ENCODE measurements around the gene SRGAP1. TPM values are rescaled to one million over a fixed set of nuclear protein-coding genes. Genes with fewer than 3 reads are reported as not detected.
"Not testable (repeated sequence)": the region's sequence is repeated elsewhere in the genome, so short reads cannot be mapped to it uniquely, and the experiment has no call there.

SRGAP1 gene
- total RNA-seq, 2 donors from 2014 or later = 0.19 to 1.0 TPM

DNA sequence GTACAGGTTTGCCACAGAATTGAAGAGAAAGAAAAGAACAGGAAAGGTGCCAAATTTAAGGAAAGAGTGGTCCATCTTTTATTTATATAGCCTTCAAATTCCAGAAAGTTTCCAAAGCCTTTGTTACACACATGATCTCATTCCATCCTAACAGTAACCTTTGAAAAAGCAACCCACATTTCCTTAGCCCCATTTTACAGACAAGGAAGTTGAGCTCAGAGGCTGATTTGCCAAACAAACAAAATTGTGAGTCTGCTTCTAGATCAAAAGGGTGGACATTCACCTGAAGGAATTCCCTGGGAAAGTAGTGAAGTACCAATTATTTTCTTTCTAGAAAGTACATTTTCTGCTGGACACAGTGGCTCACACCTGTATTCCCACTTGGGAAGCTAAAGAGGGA is 345.6 kb downstream of the SRGAP1 start:
- Mint-ChIP-seq H3K9me3 (no peaks in the 10 kb centered on the region), H3K27me3 (no peaks in the 10 kb centered on the region), H3K27ac (no peak overlapping the region), H3K36me3 (peaks cover 8% of the 10 kb centered on the region), H3K4me3 (no peak overlapping the region), H3K4me1 (ENCODE audit: low read depth in 2 of 2) (peaks cover 3 to 15% of the 10 kb centered on the region in 2 donors)
- ATAC-seq (no peak), DNase-seq (ENCODE audit: low spot score) (no peak)

DNA sequence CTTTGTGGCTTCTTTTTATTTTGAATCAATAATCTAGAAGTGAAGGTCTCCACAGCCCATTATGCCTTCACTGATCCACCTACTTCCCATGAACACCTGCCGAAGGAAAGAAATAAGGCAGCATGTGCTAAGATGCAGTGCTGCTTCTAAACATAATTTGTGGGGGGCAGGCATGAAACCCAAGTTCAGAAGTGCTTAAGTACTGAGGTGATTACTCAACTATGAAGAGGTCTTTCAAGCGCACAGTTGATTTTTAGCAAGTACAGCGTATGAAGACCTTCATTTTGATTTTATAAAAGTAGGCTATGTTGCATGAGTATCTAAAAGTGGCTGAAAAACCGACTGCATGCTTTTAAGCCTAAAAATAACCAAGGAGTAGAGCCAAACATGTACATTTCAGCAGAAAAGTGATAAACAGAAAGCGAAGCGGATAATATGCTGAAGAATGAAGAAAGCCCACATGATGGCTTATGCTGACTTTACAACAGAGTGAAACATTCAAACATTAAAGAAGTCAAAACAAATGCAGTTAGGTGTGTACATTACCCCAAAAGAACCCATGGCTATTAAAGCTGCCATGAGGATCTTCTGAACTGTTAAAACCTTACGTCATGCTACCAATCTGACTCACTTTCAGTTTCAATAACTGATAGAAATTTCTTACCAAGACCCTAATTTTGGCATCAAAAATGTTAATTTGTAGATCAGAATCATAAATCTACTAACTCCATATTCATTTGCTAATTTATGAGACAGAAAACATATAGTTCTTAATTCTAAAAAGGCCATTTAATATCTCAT is 348.3 kb downstream of the SRGAP1 start:
- Mint-ChIP-seq H3K27ac (peak overlapping the region; percentile 13 to 31), H3K9me3 (no peaks in the 10 kb centered on the region), H3K4me3 (peak overlapping the region; percentile 20), H3K36me3 (peaks cover 8% of the 10 kb centered on the region), H3K4me1 (ENCODE audit: low read depth in 2 of 2) (peaks cover 3 to 15% of the 10 kb centered on the region in 2 donors), H3K27me3 (no peaks in the 10 kb centered on the region)
- peak in 1 of 2 donors; percentile 57 for ATAC-seq
- DNase-seq (ENCODE audit: low spot score) = no peak

DNA sequence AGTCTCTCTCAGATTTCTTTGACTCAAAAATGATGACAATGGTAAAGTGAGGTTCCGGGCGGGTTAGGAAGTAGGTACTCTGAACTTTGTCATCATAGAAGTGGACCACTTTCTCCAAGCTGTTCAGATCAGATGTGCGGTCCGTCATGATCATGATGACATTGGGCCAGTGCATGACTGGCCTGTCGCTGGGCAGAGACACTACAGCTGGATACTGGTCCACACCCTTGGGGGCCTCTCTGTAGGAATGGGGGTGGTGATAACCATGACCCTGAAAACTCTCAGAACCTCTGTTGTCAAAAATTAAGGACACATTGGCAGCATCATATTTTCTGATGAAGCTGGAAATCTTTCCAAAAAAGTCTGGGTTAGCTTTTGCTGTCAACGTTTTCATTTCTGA is 349.4 kb downstream of the SRGAP1 start:
- ATAC-seq (no peak), DNase-seq (ENCODE audit: low spot score) (no peak)
- Mint-ChIP-seq H3K4me1 (ENCODE audit: low read depth in 2 of 2) (peaks cover 3 to 15% of the 10 kb centered on the region in 2 donors), H3K4me3 (no peak overlapping the region), H3K9me3 (no peaks in the 10 kb centered on the region), H3K27me3 (no peaks in the 10 kb centered on the region), H3K36me3 (peaks cover 8% of the 10 kb centered on the region), H3K27ac (peak overlapping the region; percentile 13 to 31)

DNA sequence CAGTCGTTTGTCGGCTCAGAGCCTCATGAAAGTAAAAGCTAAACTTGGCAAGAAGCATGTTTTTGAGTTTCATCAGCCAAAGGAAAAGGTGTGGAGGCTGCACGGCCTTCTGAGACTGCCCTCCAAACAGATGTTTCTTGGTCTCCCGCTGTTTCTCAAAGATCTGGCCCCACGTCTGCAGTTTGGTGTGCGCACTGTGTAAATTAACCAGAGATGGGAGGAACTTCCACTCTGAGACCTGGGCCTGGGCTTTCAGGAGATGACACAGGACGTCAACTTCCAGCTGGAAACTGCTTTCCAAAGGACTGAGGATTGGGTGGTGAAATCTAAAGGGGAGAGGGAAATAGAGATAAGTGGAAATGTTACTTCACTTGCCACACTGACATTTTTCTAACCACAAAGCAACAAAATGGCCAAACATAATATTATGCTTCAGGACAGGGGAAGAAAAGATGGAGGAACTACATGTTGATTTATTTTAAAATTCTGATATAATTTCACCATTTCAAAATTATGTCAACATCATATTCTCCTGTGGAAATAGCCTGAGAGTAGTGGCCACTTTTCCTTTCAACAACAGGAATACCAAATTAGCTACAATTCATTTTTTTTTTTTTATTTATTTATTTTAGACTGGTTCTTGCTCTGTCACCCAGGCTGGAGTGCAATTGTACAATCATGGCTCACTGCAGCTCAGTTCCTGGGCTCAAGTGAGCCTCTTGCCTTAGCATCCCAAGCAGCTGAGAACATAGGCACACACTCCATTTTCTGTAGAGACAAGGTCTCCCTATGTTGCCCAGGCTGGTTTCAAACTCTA is 350.0 kb downstream of the SRGAP1 start:
- no peak for ATAC-seq
- Mint-ChIP-seq H3K9me3 (no peaks in the 10 kb centered on the region), H3K27ac (peak overlapping the region in 1 of 2 donors; percentile 13), H3K36me3 (peaks cover 8% of the 10 kb centered on the region), H3K4me3 (no peak overlapping the region), H3K27me3 (no peaks in the 10 kb centered on the region), H3K4me1 (ENCODE audit: low read depth in 2 of 2) (peaks cover 3 to 15% of the 10 kb centered on the region in 2 donors)
- no peak for DNase-seq (ENCODE audit: low spot score)

DNA sequence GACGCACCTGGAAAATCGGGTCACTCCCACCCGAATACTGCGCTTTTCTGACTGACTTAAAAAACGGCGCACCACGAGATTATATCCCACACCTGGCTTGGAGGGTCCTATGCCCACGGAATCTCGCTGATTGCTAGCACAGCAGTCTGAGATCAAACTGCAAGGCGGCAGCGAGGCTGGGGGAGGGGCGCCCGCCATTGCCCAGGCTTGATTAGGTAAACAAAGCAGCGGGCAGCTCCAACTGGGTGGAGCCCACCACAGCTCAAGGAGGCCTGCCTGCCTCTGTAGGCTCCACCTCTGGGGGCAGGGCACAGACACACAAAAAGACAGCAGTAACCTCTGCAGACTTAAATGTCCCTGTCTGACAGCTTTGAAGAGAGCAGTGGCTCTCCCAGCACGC is 351.3 kb downstream of the SRGAP1 start:
- H3K4me3 Mint-ChIP-seq; H3K9me3 Mint-ChIP-seq; H3K27ac Mint-ChIP-seq; DNase-seq (ENCODE audit: low spot score); H3K36me3 Mint-ChIP-seq; ATAC-seq; H3K27me3 Mint-ChIP-seq: not testable (repeated sequence)
- peaks cover 3 to 15% of the 10 kb centered on the region in 2 donors for H3K4me1 Mint-ChIP-seq (ENCODE audit: low read depth in 2 of 2)

DNA sequence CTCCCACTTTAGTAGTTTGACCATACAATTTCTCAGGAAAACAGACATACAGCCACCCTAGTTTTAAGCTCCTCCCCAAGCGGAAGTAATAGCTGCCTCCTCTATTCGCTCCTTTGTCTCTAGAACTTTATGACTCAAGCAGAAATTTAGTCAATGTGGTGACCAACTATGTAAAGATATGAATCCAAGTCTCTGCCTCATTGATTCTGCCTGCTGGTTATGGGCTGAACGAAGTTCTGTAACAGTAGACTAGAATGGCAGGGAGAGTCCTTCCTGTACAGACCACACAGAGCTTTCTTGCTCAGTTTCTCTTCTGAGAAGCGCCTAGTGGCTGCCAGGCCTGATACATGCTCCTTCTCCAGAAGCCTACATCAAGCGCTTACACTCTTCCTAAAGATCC is 358.5 kb downstream of the SRGAP1 start:
- H3K4me3 Mint-ChIP-seq = no peak overlapping the region
- H3K36me3 Mint-ChIP-seq = no peaks in the 10 kb centered on the region
- H3K27me3 Mint-ChIP-seq = no peaks in the 10 kb centered on the region
- H3K9me3 Mint-ChIP-seq = no peaks in the 10 kb centered on the region
- DNase-seq (ENCODE audit: low spot score) = no peak
- ATAC-seq = no peak
- H3K4me1 Mint-ChIP-seq (ENCODE audit: low read depth in 2 of 2) = no peaks in the 10 kb centered on the region
- no peak overlapping the region for H3K27ac Mint-ChIP-seq

DNA sequence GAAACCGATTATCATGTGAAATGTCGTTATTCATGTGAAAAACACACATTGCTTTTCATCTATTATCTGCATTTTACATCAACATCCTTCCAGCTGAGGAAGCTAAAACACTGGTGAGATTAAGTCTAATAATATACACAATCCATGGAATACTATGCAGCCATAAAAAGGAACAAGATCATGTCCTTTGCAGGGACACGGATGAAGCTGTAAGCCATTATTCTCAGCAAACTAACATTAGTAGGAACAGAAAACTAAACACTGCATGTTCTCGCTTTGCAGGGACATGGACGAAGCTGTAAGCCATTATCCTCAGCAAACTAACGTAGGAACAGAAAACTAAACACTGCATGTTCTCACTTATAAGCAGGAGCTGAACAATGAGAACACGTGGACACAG is 359.3 kb downstream of the SRGAP1 start:
- Mint-ChIP-seq H3K9me3 (no peaks in the 10 kb centered on the region), H3K4me1 (ENCODE audit: low read depth in 2 of 2) (no peaks in the 10 kb centered on the region)

DNA sequence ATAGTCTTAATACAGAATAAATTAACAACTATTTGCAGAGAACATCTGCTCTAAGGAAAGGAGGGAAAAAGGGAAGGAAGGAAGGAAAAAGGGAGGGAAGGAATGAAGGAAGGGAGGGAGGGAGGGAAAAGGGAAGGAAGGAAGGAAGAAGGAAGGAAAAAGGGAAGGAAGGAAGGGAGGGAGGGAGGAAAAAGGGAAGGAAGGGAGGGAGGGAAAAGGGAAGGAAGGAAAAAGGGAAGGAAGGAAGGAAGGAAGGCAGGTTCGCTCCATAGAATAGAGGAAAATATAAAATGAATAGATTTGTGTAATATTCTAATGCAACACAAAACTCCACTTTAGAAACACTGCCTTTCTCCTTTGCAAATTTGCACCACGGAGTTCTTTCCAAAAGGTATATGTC is 361.0 kb downstream of the SRGAP1 start:
- DNase-seq (ENCODE audit: low spot score) (no peak), ATAC-seq (no peak)
- Mint-ChIP-seq H3K9me3 (no peaks in the 10 kb centered on the region), H3K27me3 (no peaks in the 10 kb centered on the region), H3K4me1 (ENCODE audit: low read depth in 2 of 2) (no peaks in the 10 kb centered on the region), H3K4me3 (no peak overlapping the region), H3K36me3 (no peaks in the 10 kb centered on the region), H3K27ac (no peak overlapping the region)

More for the DNA sequence above, 359.3 kb downstream of the SRGAP1 start:
- Mint-ChIP-seq H3K27me3 (no peaks in the 10 kb centered on the region), H3K27ac (no peak overlapping the region), H3K4me3 (no peak overlapping the region), H3K36me3 (no peaks in the 10 kb centered on the region)
- ATAC-seq (no peak), DNase-seq (ENCODE audit: low spot score) (no peak)

DNA sequence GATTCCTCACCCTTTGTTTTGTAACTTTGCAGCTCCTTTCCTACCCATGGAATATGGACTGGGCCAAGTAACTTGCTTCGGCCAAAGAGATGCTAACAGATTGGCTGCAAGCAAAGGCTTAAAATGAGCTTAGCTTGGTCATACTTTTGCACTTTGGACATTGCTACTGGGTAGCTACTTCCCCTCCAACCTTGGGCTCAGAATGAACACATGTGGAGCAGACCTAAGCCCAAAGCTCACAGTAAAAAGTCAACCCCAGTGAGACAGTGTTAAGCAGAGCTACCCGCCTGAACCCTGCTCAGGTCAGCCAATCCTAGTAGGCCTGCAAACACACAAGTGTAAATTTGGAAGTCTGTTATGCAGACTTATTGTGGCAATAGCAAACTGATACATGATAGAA is 363.0 kb downstream of the SRGAP1 start:
- no peak overlapping the region for H3K4me3 Mint-ChIP-seq
- DNase-seq (ENCODE audit: low spot score) (no peak), ATAC-seq (no peak)
- H3K27me3 Mint-ChIP-seq = no peaks in the 10 kb centered on the region
- no peaks in the 10 kb centered on the region for H3K9me3 Mint-ChIP-seq
- peaks cover 3% of the 10 kb centered on the region for H3K36me3 Mint-ChIP-seq
- no peaks in the 10 kb centered on the region for H3K4me1 Mint-ChIP-seq (ENCODE audit: low read depth in 2 of 2)
- H3K27ac Mint-ChIP-seq = no peak overlapping the region

Other genes with a start within 250 kb of the SRGAP1 start
- 1 to 10 TPM in 1 of 2 donors, under 1 TPM in 1; 0.64 to 1.5 TPM for gene DPY19L2, start 176.2 kb upstream of the SRGAP1 start, total RNA-seq
- gene RXYLT1, start 64.8 kb upstream of the SRGAP1 start, total RNA-seq = 10 to 100 TPM; 14.7 to 20.9 TPM